Glomerular visceral epithelial cell (primary cell): ENCODE results near the gene DET1.
"Not testable (repeated sequence)": the region's sequence is repeated elsewhere in the genome, so short reads cannot be mapped to it uniquely, and the experiment has no call there.

Source experiments
- DNase-seq: peaks from one replicate; pipeline ENCODE4 v3.0.0-alpha.2; 2016; ENCODE audit errors: extremely low spot score

The DET1 gene

DNA sequence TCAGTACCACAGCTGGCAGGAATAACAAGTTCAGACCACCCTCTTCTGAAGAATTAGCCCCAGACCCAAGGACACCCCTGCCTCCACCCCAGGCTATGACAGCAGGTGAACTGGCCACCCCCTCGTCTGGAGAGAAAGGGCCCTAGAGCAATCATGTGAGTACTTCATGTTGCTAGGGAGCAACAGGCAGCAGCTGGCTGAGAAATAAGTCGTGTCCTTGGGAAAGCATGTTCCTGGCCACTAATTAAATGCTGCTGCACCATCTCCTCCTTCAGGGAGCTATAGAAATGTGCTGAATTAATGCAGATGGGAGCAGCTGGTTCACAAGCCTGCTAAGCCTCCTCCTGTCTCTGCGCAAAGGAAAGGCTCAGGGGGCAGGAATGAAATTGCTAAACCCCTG, 47.5 kb downstream of the DET1 start:
- no peak for DNase-seq

- no peak for DNase-seq
These were observed 49.2 kb downstream of the DET1 start for GRCh38 chr15:88497109-88497765.

DNA sequence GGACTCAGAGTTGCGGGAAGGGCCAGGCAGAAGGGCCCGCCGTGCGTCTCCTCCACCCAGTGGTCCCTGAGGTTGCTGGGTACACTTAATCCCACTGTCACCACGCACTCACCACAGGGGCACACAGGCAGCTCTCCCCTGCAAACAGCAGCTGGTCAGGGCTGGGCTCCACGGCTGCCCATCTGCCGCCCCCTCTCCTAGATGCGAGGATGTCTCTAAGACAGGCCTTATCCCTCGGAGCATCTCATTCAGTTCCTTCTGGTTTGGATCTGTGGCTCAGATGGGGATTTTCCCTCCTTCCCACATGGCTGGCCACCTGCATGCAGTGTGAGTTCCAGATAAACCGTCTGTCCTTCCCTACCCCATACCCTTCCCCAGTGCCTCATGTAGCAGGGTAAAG, 52.6 kb downstream of the DET1 start:
- DNase-seq, result no peak

- DNase-seq, result no peak
These were observed 55.3 kb downstream of the DET1 start for GRCh38 chr15:88491158-88491557.

DNA sequence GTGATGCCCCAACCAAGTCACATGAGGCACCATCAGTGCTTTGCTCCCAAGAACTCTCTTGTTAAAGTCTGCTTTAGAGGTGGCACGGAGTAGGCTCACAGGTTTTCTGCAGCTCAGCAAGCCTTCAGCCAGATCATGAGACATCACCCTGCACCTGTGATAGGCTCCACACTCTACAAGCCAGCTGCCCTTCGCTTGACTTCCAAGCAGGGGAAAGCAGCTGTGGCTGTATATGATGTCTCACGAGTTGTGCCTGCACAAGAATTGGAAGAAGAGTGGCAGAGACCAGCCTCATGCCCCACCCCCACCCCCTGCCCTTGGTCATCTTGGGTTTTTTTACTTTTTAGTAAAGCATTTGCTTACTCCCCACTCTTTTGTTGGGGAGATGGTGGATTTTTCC, 56.4 kb downstream of the DET1 start:
- no peak for DNase-seq

DNA sequence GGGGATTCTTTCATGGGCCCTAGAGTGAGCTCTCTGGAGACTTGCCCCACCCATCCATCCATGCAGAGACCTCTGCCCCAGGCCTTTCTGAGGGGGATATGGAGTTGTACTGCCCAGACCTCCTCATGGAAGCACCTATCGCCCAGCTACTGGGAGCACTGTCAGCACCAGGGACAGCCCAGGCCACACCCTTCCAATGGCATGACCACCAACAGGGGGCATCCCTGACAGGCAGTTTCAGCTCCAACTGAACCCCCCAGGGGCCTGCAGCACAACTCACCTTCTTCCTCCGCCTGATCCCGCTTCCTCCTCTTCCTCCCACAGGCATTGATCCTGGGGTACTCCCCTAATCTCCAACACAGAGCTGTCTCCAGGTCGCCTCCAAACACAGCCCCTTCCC, 57.2 kb downstream of the DET1 start:
- DNase-seq, result no peak

DNA sequence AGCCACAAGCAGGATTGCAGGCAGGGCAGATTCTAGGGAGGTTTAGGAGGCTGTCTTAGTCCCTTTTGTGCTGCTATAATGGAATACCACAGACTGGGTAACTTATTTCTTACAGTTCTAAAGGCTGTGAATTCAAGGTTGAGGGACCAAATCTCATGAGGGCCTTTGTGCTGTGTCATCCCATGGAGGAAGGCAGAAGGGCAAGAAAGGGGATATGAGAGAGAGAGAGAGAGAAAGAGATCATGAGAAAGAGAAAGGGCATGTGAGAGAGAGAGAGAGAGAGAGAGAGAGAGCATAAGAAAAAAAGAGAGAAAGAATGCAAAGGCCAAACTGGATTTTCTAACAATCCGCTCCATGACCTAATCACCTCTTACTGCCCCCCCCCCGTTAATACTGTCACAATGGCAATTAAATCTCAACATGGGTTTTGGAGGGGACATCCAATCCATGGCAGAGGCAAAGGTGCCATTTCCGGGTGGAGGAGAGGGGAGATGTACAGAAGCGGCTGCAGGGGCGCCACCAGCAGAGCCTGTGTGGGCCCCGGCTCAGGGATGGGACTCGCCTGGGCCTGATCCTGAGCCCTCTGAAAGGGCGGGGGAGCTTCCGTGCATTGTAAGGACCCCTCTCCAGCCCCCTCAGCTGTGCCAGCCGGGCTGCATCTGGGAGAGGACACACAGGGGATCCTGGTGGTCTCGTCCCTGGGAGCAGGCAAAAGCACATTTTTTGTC, 58.5 kb downstream of the DET1 start:
- no peak for DNase-seq

DNA sequence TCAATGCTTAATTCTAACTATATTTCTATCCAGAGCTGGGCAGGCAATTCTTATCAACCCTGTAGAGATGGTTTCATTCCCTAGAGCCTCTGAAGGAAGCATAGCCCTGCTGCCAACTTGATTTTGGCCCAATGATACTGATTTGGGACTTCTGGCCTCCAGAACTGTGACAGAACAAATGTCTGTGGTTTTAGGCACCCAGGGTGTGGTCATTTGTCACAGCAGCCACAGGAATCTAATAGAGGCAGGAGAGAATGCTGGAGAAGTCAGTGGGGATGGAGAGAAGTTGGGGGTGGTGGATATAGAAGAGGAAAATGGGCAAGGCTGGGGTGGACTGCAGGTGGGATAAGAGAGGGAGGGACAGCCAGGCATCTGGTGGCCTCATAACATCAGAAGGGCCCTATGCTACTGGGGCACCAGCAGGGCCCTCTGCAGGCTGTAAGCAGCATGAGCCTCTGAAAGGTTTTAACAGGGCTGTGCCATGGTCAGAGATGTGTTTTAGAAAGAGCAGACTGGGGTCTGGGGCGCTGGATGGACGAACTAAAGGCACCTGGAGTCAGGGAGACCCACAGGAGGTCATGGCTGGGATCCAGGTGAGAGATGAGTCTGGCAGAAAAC, 59.2 kb downstream of the DET1 start:
- DNase-seq, result no peak

DNA sequence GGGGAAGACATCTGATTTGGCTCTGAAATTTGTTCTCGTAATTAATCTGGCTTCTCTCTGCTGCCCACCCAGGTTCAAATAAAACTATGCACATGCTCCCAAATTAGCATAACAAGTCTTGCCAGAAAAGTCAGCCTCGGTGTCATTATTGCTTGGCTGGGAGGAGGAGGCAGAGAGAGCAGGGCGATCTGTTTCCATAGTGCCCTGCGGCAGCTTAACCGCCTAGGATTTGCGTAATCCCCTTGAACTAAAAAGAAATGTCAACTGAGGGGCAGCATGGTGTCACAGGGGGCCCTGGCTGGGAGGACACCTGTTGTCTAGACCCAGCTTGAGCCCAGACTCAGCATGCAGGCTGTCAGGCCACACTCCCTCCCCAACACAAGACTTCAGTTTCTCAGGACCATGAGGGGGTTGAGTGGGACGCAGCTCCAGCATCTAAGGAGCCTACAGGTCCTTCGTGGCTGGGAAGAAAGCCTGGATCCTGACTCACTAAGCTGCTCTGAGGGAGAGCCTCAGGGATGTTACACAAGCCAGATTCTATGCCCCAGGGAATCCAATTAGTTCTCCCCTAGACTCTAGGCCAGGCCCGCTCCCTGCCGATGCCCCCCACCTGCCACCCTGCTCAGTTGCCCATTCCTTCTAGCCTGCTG, 61.7 kb downstream of the DET1 start:
- no peak for DNase-seq

DNA sequence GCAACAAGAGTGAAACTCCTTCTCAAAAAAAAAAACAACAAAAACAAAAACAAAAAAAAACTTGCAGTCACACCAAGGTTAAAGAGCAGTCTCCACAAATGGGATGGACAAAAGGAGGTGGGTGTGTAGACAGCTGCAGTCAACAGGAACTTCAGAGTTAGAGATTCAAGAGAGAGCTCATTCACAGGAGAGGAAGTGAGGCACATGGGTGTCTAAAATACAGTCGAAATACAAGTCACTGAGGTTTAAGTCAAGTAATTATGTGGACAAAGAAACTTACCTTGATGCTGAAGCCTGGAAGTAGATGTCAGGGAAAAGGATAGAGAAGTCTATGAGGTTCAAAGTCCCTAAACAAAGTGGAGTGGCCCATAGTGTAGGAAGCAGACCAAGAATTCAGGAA, 64.2 kb downstream of the DET1 start:
- no peak for DNase-seq

- no peak for DNase-seq
These were observed 65.5 kb downstream of the DET1 start for GRCh38 chr15:88480981-88481380.

DNA sequence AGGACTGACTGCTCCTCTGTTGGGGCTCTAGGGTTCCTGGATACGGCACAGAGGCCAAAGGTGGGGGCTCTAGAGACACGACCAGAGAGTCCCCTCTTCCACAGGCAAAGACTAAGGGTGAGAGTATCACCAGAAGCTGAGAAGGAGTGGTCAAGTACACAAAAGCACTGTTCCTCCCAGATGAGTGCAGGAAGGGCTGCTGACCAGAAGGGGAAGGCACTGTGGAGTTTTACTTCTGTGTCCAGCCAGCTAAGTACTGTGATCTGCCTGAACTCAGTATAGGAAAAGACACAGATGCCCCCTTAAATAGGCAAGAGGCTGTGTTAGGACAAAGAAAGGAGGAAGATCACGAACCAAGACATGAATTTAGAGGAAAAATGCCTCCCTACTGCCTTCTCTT, 67.3 kb downstream of the DET1 start:
- DNase-seq, result no peak

GRCh38 chr15:88477904-88478303, 68.6 kb downstream of the DET1 start:
- no peak for DNase-seq

DNA sequence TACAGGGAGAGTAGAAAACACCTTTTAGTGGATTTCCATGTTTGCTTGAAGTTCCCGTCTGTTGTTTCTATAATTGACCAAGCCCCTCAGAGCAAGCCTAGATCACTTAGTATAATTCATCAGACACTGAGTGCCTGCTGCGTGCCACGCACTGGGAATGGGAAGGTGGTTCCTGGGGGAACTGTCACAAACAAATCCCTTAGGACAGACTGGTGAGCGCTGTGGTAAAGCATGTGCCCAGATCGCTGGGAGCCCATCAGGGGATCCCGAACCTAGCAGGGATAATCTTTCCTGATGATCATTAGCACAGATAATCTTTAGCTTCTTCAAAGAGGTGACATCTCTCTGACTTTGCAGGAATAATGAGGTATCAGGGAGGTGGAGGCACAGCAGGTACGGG, 69.4 kb downstream of the DET1 start:
- no peak for DNase-seq

GRCh38 chr15:88476635-88477060, 69.8 kb downstream of the DET1 start:
- peak; percentile 25 for DNase-seq

DNA sequence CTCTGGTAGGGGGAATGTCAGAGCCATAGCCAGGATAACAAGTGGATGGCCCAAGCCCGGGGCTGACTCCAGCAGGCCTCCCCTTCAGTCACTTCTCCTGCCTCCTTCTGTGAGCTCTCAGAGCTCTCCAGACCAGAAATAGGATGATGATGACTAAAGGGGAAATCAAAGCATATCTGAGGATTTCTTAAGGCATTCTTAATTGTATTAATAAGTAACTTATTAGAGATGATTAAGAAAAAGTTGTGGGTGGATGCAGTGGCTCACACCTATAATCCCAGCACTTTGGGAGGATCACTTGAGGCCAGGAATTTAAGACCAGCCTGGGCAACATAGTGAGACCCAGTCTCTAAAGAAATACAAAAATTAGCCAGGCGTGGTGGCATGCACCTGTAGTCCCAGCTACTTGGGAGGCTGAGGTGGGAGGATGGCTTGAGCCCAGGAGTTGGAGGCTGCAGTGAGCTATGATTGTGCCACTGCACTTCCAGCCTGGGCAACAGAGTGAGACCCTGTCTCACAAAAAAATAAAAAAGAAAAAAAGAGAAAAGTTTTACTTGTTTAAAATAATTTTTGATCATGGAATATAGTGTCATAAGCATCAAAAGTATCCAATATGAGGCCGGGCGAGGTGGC, 72.7 kb downstream of the DET1 start:
- peak; percentile 30 for DNase-seq

DNA sequence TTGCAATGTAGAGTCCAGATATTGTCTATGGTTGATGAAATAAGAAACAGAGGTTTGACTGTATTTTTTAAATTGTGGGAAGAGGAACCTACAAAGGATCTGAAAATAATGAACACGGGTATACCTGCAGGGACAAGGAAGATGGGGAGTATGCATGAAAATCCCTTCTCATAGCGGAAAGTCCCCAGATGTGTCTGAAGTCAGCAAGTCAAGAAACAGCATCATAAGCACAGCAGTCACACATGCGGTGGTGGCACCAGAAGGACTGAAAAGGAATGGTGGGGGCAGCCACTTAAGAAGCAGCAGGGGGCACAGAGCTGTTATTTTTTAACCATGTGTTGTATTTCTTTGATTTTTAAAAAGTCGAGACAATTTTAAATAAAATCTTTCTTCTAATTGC, 74.3 kb downstream of the DET1 start:
- no peak for DNase-seq

GRCh38 chr15:88470625-88471372, 75.7 kb downstream of the DET1 start:
- no peak for DNase-seq

GRCh38 chr15:88469321-88469720, 77.2 kb downstream of the DET1 start:
- no peak for DNase-seq

DNA sequence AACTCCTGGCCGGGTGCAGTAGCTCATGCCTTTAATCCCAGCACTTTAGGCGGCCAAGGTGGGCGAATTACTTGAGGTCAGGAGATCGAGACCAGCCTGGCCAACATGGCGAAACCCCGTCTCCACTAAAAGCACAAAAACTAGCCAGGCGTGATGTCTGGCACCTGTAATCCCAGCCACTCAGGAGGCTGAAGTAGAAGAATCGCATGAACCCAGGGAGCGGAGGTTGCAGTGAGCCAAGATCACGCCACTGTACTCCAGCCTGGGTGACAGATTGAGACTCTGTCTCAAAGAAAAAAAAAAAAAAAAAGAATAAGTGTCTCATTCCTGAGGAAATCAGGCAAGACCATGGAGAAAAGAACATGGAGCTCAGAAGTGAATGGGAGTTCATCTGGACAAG, 77.8 kb downstream of the DET1 start:
- not testable (repeated sequence) for DNase-seq

GRCh38 chr15:88467935-88468528, 78.4 kb downstream of the DET1 start:
- DNase-seq, result no peak
